Smooth muscle cell (in vitro differentiated cells): ENCODE measurements around the gene STN1. TPM values are rescaled to one million over a fixed set of nuclear protein-coding genes. Genes with fewer than 3 reads are reported as not detected.
A peak's percentile ranks its signal among the peaks of the same experiment; 100 is the strongest.

Source experiments
- DNase-seq: peaks from one replicate; lab custom pipeline; 2025; ENCODE audit not compliant: unreplicated experiment; lab: John Stamatoyannopoulos, UW
- H2AFZ ChIP-seq: fragments of 200-600 bp; sonication (generic); 2 replicates; pipeline ENCODE4 v1.6.0; 2016; ENCODE audit warnings: antibody characterized with exemption, low read depth, mild to moderate bottlenecking
- H3F3A ChIP-seq: fragments of 200-600 bp; sonication (generic); 2 replicates; pipeline ENCODE4 v1.6.0; 2017; ENCODE audit warnings: antibody characterized with exemption, low read depth
- H3K27ac ChIP-seq: fragments of 200-600 bp; sonication (generic); 2 replicates; pipeline ENCODE4 v1.5.1; 2016; ENCODE audit warnings: low read depth, mild to moderate bottlenecking
- H3K27me3 ChIP-seq: fragments of 200-600 bp; sonication (generic); 2 replicates; pipeline ENCODE4 v1.6.1; 2016; ENCODE audit warnings: low read depth, mild to moderate bottlenecking
- H3K36me3 ChIP-seq: fragments of 200-600 bp; sonication (generic); 2 replicates; pipeline ENCODE4 v1.5.1; 2016; ENCODE audit warnings: low read depth
- H3K4me1 ChIP-seq: fragments of 200-600 bp; sonication (generic); 2 replicates; pipeline ENCODE4 v1.5.1; 2016; ENCODE audit warnings: low read depth
- H3K4me2 ChIP-seq: fragments of 200-600 bp; sonication (generic); 2 replicates; pipeline ENCODE4 v1.6.0; 2016; ENCODE audit warnings: mild to moderate bottlenecking
- H3K4me3 ChIP-seq: fragments of 200-600 bp; sonication (generic); 2 replicates; pipeline ENCODE4 v1.5.1; 2016; ENCODE audit warnings: mild to moderate bottlenecking
- H3K79me2 ChIP-seq: fragments of 200-600 bp; sonication (generic); 2 replicates; pipeline ENCODE4 v1.6.0; 2016; ENCODE audit warnings: low read depth, mild to moderate bottlenecking
- H3K9ac ChIP-seq: fragments of 200-600 bp; sonication (generic); 2 replicates; pipeline ENCODE4 v1.6.0; 2016; ENCODE audit warnings: low read depth
- H3K9me3 ChIP-seq: fragments of 200-600 bp; sonication (generic); replicated peaks from 2 replicates; pipeline ENCODE4 v1.5.1; 2016; ENCODE audit warnings: low read depth
- H4K20me1 ChIP-seq: fragments of 200-600 bp; sonication (generic); 2 replicates; pipeline ENCODE4 v1.6.0; 2016; ENCODE audit warnings: low read depth
- WGBS: methylation state at CpG from one replicate; pipeline ENCODE4 v1.1.7; 2016; ENCODE audit warnings: low lambda C conversion rate; 5-methylcytosine and 5-hydroxymethylcytosine counted together
- polyA plus RNA-seq: library from polyadenylated mRNA; unstranded; fragments of >200 nt; fragmentation: Nextera tagmentation; extraction: Ambion mirVana; gene quantifications from 2 replicates; pipeline ENCODE4 v1.2.1, GENCODE V29; 2016
- total RNA-seq: library from RNA; depleted of rRNA; stranded (reverse); fragments of >200 nt; gene quantifications from 2 replicates; pipeline ENCODE4 v1.2.3, GENCODE V29; 2014
- TF ChIP-seq, protein P1 (sequence below): fragments of 200-600 bp; sonication (generic); IDR thresholded peaks from 2 replicates; pipeline ENCODE4 v1.5.1; 2017; ENCODE audit warnings: borderline replicate concordance, mild to moderate bottlenecking, antibody characterized with exemption; ENCODE audit not compliant: insufficient read depth, poor library complexity, severe bottlenecking

STN1 gene
- total and polyA plus RNA-seq, 2 experiments from 2014 or later, result 34.9 to 38.6 TPM

DNA sequence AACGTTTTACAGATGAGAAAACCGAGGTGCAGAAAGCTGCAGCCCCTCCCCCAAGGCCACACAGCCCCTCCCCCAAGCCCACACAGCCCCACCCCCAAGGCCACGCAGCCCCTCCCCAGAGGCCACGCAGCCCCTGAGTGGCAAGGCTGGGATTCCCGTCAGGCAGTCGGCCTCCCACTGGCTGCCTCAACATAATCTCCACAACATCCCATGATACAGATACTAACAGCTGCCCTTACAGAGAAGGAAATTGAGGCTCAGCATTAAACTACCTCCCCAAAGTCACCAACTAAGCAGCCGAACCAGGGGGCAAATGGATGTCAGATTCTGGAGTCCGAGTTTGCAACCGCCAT, 78.5 kb downstream of the STN1 start:
- Histone ChIP-seq H3K9me3 (no peaks in the 10 kb centered on the region), H3K4me2 (peak overlapping the region; percentile 70), H4K20me1 (peaks cover 97% of the 10 kb centered on the region), H3K79me2 (peaks cover 97% of the 10 kb centered on the region), H3K9ac (peak overlapping the region; percentile 7), H3F3A (peaks cover 18% of the 10 kb centered on the region), H2AFZ (no peak overlapping the region), H3K4me1 (peaks cover 48% of the 10 kb centered on the region), H3K27ac (peak overlapping the region; percentile 48), H3K36me3 (no peaks in the 10 kb centered on the region), H3K27me3 (no peaks in the 10 kb centered on the region), H3K4me3 (no peak overlapping the region)
- TF ChIP-seq, protein P1, sequence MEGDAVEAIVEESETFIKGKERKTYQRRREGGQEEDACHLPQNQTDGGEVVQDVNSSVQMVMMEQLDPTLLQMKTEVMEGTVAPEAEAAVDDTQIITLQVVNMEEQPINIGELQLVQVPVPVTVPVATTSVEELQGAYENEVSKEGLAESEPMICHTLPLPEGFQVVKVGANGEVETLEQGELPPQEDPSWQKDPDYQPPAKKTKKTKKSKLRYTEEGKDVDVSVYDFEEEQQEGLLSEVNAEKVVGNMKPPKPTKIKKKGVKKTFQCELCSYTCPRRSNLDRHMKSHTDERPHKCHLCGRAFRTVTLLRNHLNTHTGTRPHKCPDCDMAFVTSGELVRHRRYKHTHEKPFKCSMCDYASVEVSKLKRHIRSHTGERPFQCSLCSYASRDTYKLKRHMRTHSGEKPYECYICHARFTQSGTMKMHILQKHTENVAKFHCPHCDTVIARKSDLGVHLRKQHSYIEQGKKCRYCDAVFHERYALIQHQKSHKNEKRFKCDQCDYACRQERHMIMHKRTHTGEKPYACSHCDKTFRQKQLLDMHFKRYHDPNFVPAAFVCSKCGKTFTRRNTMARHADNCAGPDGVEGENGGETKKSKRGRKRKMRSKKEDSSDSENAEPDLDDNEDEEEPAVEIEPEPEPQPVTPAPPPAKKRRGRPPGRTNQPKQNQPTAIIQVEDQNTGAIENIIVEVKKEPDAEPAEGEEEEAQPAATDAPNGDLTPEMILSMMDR, result no peak
- WGBS, result 46% methylated on average over 8 of the region's 9 CpGs
- no peak for DNase-seq

DNA sequence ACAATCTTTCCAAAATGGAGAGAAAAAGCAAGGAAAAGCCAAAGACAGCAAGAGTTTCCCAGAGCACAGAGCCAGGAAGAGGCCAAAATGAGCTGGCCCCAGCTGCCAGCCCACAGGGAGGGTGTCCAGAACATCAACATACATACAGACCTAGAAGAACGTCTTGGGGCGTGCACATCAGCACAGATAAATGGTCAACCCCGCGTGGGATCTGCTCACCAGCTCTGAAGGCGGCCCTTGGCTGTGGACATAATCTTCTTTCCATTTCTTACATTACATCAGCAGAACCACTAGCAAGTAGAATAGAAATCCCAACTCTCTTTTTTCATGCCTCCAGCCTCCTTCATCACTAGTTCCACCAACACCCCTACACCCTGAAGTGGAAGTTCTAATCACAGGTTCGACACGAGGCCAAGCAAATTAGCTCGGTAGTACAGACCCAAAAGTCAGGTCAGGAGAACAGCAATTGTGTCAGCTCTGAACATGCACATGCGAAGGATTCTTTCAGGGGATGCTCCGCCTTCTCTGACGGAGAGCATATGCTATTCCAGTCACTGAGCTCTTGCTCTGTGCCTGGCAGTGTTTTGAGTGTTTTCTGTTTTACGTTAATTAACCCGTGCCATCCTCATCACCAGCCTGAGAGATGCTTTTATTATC, 79.0 kb downstream of the STN1 start:
- Histone ChIP-seq H2AFZ (no peak overlapping the region), H3K4me1 (peaks cover 46% of the 10 kb centered on the region), H3K27me3 (no peaks in the 10 kb centered on the region), H3K4me3 (no peak overlapping the region), H3K9me3 (no peaks in the 10 kb centered on the region), H3K27ac (peak overlapping the region; percentile 48), H3K9ac (no peak overlapping the region), H3K79me2 (peaks cover 97% of the 10 kb centered on the region), H3K4me2 (peak overlapping the region; percentile 70), H3K36me3 (no peaks in the 10 kb centered on the region), H3F3A (peaks cover 23% of the 10 kb centered on the region), H4K20me1 (peaks cover 97% of the 10 kb centered on the region)
- no peak for DNase-seq
- WGBS, result 48% methylated on average over 13 of the region's 13 CpGs
- TF ChIP-seq, protein P1, result no peak

DNA sequence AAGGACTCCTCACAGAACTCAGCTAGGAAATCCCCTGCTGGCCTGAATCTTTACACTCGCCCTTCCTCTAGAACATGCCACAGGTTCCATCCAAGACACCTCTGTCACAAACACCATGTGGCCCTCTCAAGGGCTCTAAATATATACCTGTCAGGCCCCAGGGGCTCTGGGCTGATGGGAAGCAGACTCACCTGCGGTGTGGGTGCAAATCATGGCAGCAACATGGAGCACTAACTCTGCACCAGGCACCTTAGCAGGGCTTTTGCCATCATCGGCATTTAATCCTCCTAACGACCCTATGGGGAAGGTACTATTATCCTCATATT, 80.0 kb downstream of the STN1 start:
- no peak for DNase-seq
- WGBS, result 73% methylated on average over 4 of the region's 4 CpGs
- Histone ChIP-seq H3K4me3 (no peak overlapping the region), H3K9ac (no peak overlapping the region), H3K79me2 (peaks cover 97% of the 10 kb centered on the region), H3K36me3 (no peaks in the 10 kb centered on the region), H3K27ac (no peak overlapping the region), H2AFZ (no peak overlapping the region), H3F3A (peaks cover 28% of the 10 kb centered on the region), H3K4me2 (no peak overlapping the region), H3K9me3 (no peaks in the 10 kb centered on the region), H3K27me3 (no peaks in the 10 kb centered on the region), H4K20me1 (peaks cover 93% of the 10 kb centered on the region), H3K4me1 (peaks cover 46% of the 10 kb centered on the region)
- TF ChIP-seq, protein P1, result no peak
